T-helper 1 cell treated with Interleukin-12 subunit alpha and Interleukin-12 subunit beta and Interleukin-4 antibody, amounts not matched to agents 30 μg/mL and 1 μg/mL, for 36 hours (primary cell): ENCODE data around the gene GPR26.

Experiments used
- H3K27ac Mint-ChIP-seq: one replicate; pipeline ENCODE4 v1.8.0; 2021; ENCODE audit warnings: mild to moderate bottlenecking, mixed read lengths
- H3K27me3 Mint-ChIP-seq: one replicate; pipeline ENCODE4 v1.8.0; 2021; ENCODE audit warnings: low read depth, mixed read lengths
- H3K36me3 Mint-ChIP-seq: one replicate; pipeline ENCODE4 v1.8.0; 2021; ENCODE audit warnings: low read depth, mixed read lengths
- H3K4me1 Mint-ChIP-seq: one replicate; pipeline ENCODE4 v1.8.0; 2021; ENCODE audit warnings: low read depth, mixed read lengths
- H3K4me3 Mint-ChIP-seq: one replicate; pipeline ENCODE4 v1.8.0; 2021; ENCODE audit warnings: mild to moderate bottlenecking, moderate library complexity, mixed read lengths
- H3K9me3 Mint-ChIP-seq: one replicate; pipeline ENCODE4 v1.8.0; 2021; ENCODE audit warnings: mixed read lengths

The GPR26 gene

GRCh38 chr10:123637326-123637880, 28.8 kb upstream of the GPR26 start:
- no peak overlapping the region for H3K27ac Mint-ChIP-seq
- no peaks in the 10 kb centered on the region for H3K4me1 Mint-ChIP-seq
- H3K27me3 Mint-ChIP-seq, result no peaks in the 10 kb centered on the region
- H3K4me3 Mint-ChIP-seq, result no peak overlapping the region
- H3K9me3 Mint-ChIP-seq, result no peaks in the 10 kb centered on the region
- H3K36me3 Mint-ChIP-seq, result no peaks in the 10 kb centered on the region

GRCh38 chr10:123639131-123639530, 27.0 kb upstream of the GPR26 start:
- H3K27ac Mint-ChIP-seq, result no peak overlapping the region
- no peaks in the 10 kb centered on the region for H3K9me3 Mint-ChIP-seq
- no peak overlapping the region for H3K4me3 Mint-ChIP-seq
- no peaks in the 10 kb centered on the region for H3K27me3 Mint-ChIP-seq
- H3K36me3 Mint-ChIP-seq, result no peaks in the 10 kb centered on the region
- H3K4me1 Mint-ChIP-seq, result no peaks in the 10 kb centered on the region

- no peaks in the 10 kb centered on the region for H3K36me3 Mint-ChIP-seq
- no peak overlapping the region for H3K4me3 Mint-ChIP-seq
- H3K9me3 Mint-ChIP-seq, result no peaks in the 10 kb centered on the region
- no peaks in the 10 kb centered on the region for H3K4me1 Mint-ChIP-seq
- H3K27ac Mint-ChIP-seq, result no peak overlapping the region
- no peaks in the 10 kb centered on the region for H3K27me3 Mint-ChIP-seq
Measured at GRCh38 chr10:123640016-123640535, 26.1 kb upstream of the GPR26 start.

- Mint-ChIP-seq H3K27me3 (no peaks in the 10 kb centered on the region), H3K4me1 (no peaks in the 10 kb centered on the region), H3K36me3 (no peaks in the 10 kb centered on the region), H3K4me3 (no peak overlapping the region), H3K27ac (no peak overlapping the region), H3K9me3 (no peaks in the 10 kb centered on the region)
Measured at GRCh38 chr10:123642293-123642692, 23.9 kb upstream of the GPR26 start.

- H3K9me3 Mint-ChIP-seq, result no peaks in the 10 kb centered on the region
- no peaks in the 10 kb centered on the region for H3K4me1 Mint-ChIP-seq
- no peak overlapping the region for H3K4me3 Mint-ChIP-seq
- H3K27me3 Mint-ChIP-seq, result no peaks in the 10 kb centered on the region
- no peaks in the 10 kb centered on the region for H3K36me3 Mint-ChIP-seq
- H3K27ac Mint-ChIP-seq, result no peak overlapping the region
Measured at GRCh38 chr10:123642697-123643096, 23.5 kb upstream of the GPR26 start.

- H3K9me3 Mint-ChIP-seq, result no peaks in the 10 kb centered on the region
- no peaks in the 10 kb centered on the region for H3K4me1 Mint-ChIP-seq
- H3K27me3 Mint-ChIP-seq, result no peaks in the 10 kb centered on the region
- H3K4me3 Mint-ChIP-seq, result no peak overlapping the region
- H3K27ac Mint-ChIP-seq, result no peak overlapping the region
- no peaks in the 10 kb centered on the region for H3K36me3 Mint-ChIP-seq
Measured at GRCh38 chr10:123643315-123643714, 22.8 kb upstream of the GPR26 start.

GRCh38 chr10:123645016-123645415, 21.1 kb upstream of the GPR26 start:
- Mint-ChIP-seq H3K36me3 (no peaks in the 10 kb centered on the region), H3K9me3 (no peaks in the 10 kb centered on the region), H3K27me3 (no peaks in the 10 kb centered on the region), H3K4me3 (no peak overlapping the region), H3K27ac (no peak overlapping the region), H3K4me1 (no peaks in the 10 kb centered on the region)

GRCh38 chr10:123645615-123646014, 20.5 kb upstream of the GPR26 start:
- no peaks in the 10 kb centered on the region for H3K27me3 Mint-ChIP-seq
- no peaks in the 10 kb centered on the region for H3K9me3 Mint-ChIP-seq
- no peaks in the 10 kb centered on the region for H3K36me3 Mint-ChIP-seq
- H3K27ac Mint-ChIP-seq, result no peak overlapping the region
- H3K4me1 Mint-ChIP-seq, result no peaks in the 10 kb centered on the region
- no peak overlapping the region for H3K4me3 Mint-ChIP-seq

GRCh38 chr10:123648595-123648994, 17.6 kb upstream of the GPR26 start:
- Mint-ChIP-seq H3K4me1 (no peaks in the 10 kb centered on the region), H3K27ac (no peak overlapping the region), H3K27me3 (no peaks in the 10 kb centered on the region), H3K9me3 (no peaks in the 10 kb centered on the region), H3K4me3 (no peak overlapping the region), H3K36me3 (no peaks in the 10 kb centered on the region)

GRCh38 chr10:123649676-123650075, 16.5 kb upstream of the GPR26 start:
- Mint-ChIP-seq H3K27me3 (no peaks in the 10 kb centered on the region), H3K27ac (no peak overlapping the region), H3K4me3 (no peak overlapping the region), H3K36me3 (no peaks in the 10 kb centered on the region), H3K9me3 (no peaks in the 10 kb centered on the region), H3K4me1 (no peaks in the 10 kb centered on the region)

- Mint-ChIP-seq H3K27ac (no peak overlapping the region), H3K4me3 (no peak overlapping the region), H3K27me3 (no peaks in the 10 kb centered on the region), H3K9me3 (no peaks in the 10 kb centered on the region), H3K36me3 (no peaks in the 10 kb centered on the region), H3K4me1 (no peaks in the 10 kb centered on the region)
Measured at GRCh38 chr10:123651421-123652047, 14.6 kb upstream of the GPR26 start.

GRCh38 chr10:123655751-123656150, 10.4 kb upstream of the GPR26 start:
- Mint-ChIP-seq H3K4me1 (no peaks in the 10 kb centered on the region), H3K36me3 (no peaks in the 10 kb centered on the region), H3K27me3 (no peaks in the 10 kb centered on the region), H3K27ac (no peak overlapping the region), H3K4me3 (no peak overlapping the region), H3K9me3 (no peaks in the 10 kb centered on the region)

GRCh38 chr10:123663522-123663921, 2.6 kb upstream of the GPR26 start:
- Mint-ChIP-seq H3K9me3 (no peaks in the 10 kb centered on the region), H3K4me3 (no peak overlapping the region), H3K27me3 (peaks cover 17% of the 10 kb centered on the region), H3K4me1 (no peaks in the 10 kb centered on the region), H3K27ac (no peak overlapping the region), H3K36me3 (no peaks in the 10 kb centered on the region)

GRCh38 chr10:123665491-123666286, 466 bp upstream of the GPR26 start:
- Mint-ChIP-seq H3K27me3 (peaks cover 17% of the 10 kb centered on the region), H3K27ac (no peak overlapping the region), H3K4me3 (no peak overlapping the region), H3K36me3 (no peaks in the 10 kb centered on the region), H3K4me1 (no peaks in the 10 kb centered on the region), H3K9me3 (no peaks in the 10 kb centered on the region)

- H3K27ac Mint-ChIP-seq, result no peak overlapping the region
- H3K4me1 Mint-ChIP-seq, result no peaks in the 10 kb centered on the region
- H3K36me3 Mint-ChIP-seq, result no peaks in the 10 kb centered on the region
- H3K9me3 Mint-ChIP-seq, result no peaks in the 10 kb centered on the region
- peaks cover 17% of the 10 kb centered on the region for H3K27me3 Mint-ChIP-seq
- H3K4me3 Mint-ChIP-seq, result no peak overlapping the region
Measured at GRCh38 chr10:123669886-123670285, 3.7 kb downstream of the GPR26 start.
